ENCODE data around the gene HLA-DQB2.

- TF ChIP-seq CTCF (IDR thresholded peaks at IDR 0.05) (no peak), CREB1 (CRISPR knock-in tag; IDR thresholded peaks at IDR 0.05) (no peak), ZSCAN18 (CRISPR knock-in tag; IDR thresholded peaks at IDR 0.05) (no peak), TEAD1 (CRISPR knock-in tag; IDR thresholded peaks at IDR 0.05) (no peak), ERG (CRISPR knock-in tag; IDR thresholded peaks at IDR 0.05) (no peak)
Measured at GRCh38 chr6:32761548-32761947, 1.8 kb downstream of the HLA-DQB2 start.
